Endothelial cell of umbilical vein (primary cell): Measurements from ENCODE around the gene SERGEF. TPM values are rescaled to one million over a fixed set of nuclear protein-coding genes. Genes with fewer than 3 reads are reported as not detected.

ENCODE experiments used
- BruUV-seq: library from RNA; stranded (reverse); fragments of 400-500 nt; replicated peaks from 2 replicates; lab custom pipeline; 2021; lab: Mats Ljungman, UMichigan
- CTCF ChIA-PET: fragments of 300-600, 350-600 bp; sonication (Branson Sonifier 250); formaldehyde crosslinking; loops from one replicate; lab custom pipeline; 2021; ENCODE audit warnings: antibody characterized with exemption, inconsistent platforms; lab: Charles Lee
- POLR2A ChIA-PET: fragments of 300-600, 350-600 bp; sonication (Branson Sonifier 250); formaldehyde crosslinking; loops from one replicate; lab custom pipeline; 2021; ENCODE audit warnings: antibody characterized with exemption, inconsistent platforms; lab: Charles Lee
- DNase-seq: peaks from one replicate; pipeline ENCODE4 v3.0.0-alpha.2; 2011; ENCODE audit warnings: low read depth, low spot score
- FAIRE-seq: peaks from 2 replicates; lab custom pipeline; 2011; peaks lifted over from hg19 to GRCh38; lab: Jason Lieb, UNC
- H2AFZ ChIP-seq: 2 replicates; pipeline ENCODE4 v1.6.0; 2012; ENCODE audit warnings: low read depth, low read length, control low read depth, inconsistent platforms
- H3K27ac ChIP-seq: 2 replicates; pipeline ENCODE4 v1.5.1; 2011; ENCODE audit warnings: low read depth, mild to moderate bottlenecking, control low read depth, low read length, moderate library complexity; ENCODE audit not compliant: insufficient read depth
- H3K27me3 ChIP-seq, 2 experiments: 2 replicates each; pipeline versions ENCODE4 v1.6.0 to v1.6.1; 2011; ENCODE audit warnings: low read length in 2 of 2, mixed read lengths in 1 of 2; ENCODE audit not compliant: control insufficient read depth in 2 of 2, insufficient read depth in 2 of 2
- H3K36me3 ChIP-seq, 2 experiments: 2 replicates in 1 of 2; 3 replicates in 1 of 2; pipeline ENCODE4 v1.5.1; 2011; ENCODE audit warnings: low read length in 2 of 2, mild to moderate bottlenecking in 1 of 2, moderate library complexity in 1 of 2; ENCODE audit not compliant: control insufficient read depth in 2 of 2, insufficient read depth in 2 of 2; ENCODE audit errors: extremely low read depth in 1 of 2
- H3K4me1 ChIP-seq: 3 replicates; pipeline ENCODE4 v1.5.1; 2011; ENCODE audit warnings: mild to moderate bottlenecking, low read length; ENCODE audit not compliant: control insufficient read depth, insufficient read depth; ENCODE audit errors: extremely low read depth
- H3K4me2 ChIP-seq: 2 replicates; pipeline ENCODE4 v1.6.1; 2011; ENCODE audit warnings: low read length, control low read depth, mixed read lengths; ENCODE audit not compliant: insufficient read depth
- H3K4me3 ChIP-seq, 3 experiments: fragments of 200-600 bp in 1 of 3; sonication (generic), shearing (Covaris generic) in 1 of 3; replicated peaks in 1 of 3; 2 replicates each; pipeline ENCODE4 v1.5.1; 2011 to 2016; ENCODE audit warnings: control low read depth in 3 of 3, low read length in 3 of 3, mild to moderate bottlenecking in 2 of 3, inconsistent platforms in 1 of 3, low read depth in 1 of 3, moderate library complexity in 1 of 3; ENCODE audit not compliant: insufficient read depth in 1 of 3
- H3K79me2 ChIP-seq: 2 replicates; pipeline ENCODE4 v1.6.0; 2012; ENCODE audit warnings: low read length, inconsistent platforms; ENCODE audit not compliant: control insufficient read depth, insufficient read depth
- H3K9ac ChIP-seq: replicated peaks from 2 replicates; pipeline ENCODE3; 2011; ENCODE audit warnings: low read length, control low read depth; ENCODE audit not compliant: insufficient read depth; ENCODE audit errors: extremely low read depth
- H3K9me1 ChIP-seq: replicated peaks from 3 replicates; pipeline ENCODE4 v1.6.0; 2011; ENCODE audit warnings: mild to moderate bottlenecking, low read length; ENCODE audit not compliant: control insufficient read depth, insufficient read depth; ENCODE audit errors: extremely low read depth
- H3K9me3 ChIP-seq: replicated peaks from 2 replicates; pipeline ENCODE4 v1.5.1; 2012; ENCODE audit warnings: low read length, inconsistent platforms; ENCODE audit not compliant: control insufficient read depth, insufficient read depth
- H4K20me1 ChIP-seq: replicated peaks from 2 replicates; pipeline ENCODE3; 2011; ENCODE audit warnings: mild to moderate bottlenecking, low read length; ENCODE audit not compliant: control insufficient read depth, insufficient read depth; ENCODE audit errors: extremely low read depth
- CTCF ChIP-seq, 2 donors: IDR thresholded peaks; 1 replicate in 1 of 2; 2 replicates in 1 of 2; pipeline ENCODE4 v1.5.1; 2011; ENCODE audit warnings: low read length in 2 of 2, mild to moderate bottlenecking in 2 of 2, moderate library complexity in 2 of 2, control low read depth in 1 of 2, inconsistent platforms in 1 of 2, low read depth in 1 of 2; ENCODE audit not compliant: insufficient read depth in 1 of 2; ENCODE audit errors: extremely low read depth in 1 of 2
- GATA2 ChIP-seq: IDR thresholded peaks from 2 replicates; pipeline ENCODE4 v1.7.0; 2011; ENCODE audit warnings: low read depth, mild to moderate bottlenecking, moderate library complexity, mixed read lengths, low read length; ENCODE audit not compliant: insufficient read length, insufficient read depth
- MAX ChIP-seq: IDR thresholded peaks from 2 replicates; pipeline ENCODE4 v1.6.1; 2011; ENCODE audit not compliant: insufficient read depth, insufficient read length
- POLR2A ChIP-seq: IDR thresholded peaks from 2 replicates; pipeline ENCODE4 v1.6.1; 2012; ENCODE audit warnings: low read depth, mild to moderate bottlenecking, control low read depth, low read length
- POLR2AphosphoS5 ChIP-seq: IDR thresholded peaks from 2 replicates; pipeline ENCODE4 v1.6.1; 2012; ENCODE audit warnings: low read depth, mild to moderate bottlenecking, control low read depth, low read length, moderate library complexity; ENCODE audit not compliant: insufficient read depth
- dilution Hi-C: fragments of 300-500 bp; cut with MboI; formaldehyde crosslinking; loops from one replicate; pipeline ENCODE4 v1.15.0; 2019; ENCODE audit warnings: low sequenced_read_pairs; ENCODE audit not compliant: extremely low pct_ligation_motif_present
- intact Hi-C: fragments of 100-400 bp; cut with micrococcal nuclease; formaldehyde crosslinking; loops from one replicate; pipeline ENCODE4 v1.10.0; 2022
- polyA plus RNA-seq, 4 experiments: library from polyadenylated mRNA; depleted of rRNA in 3 of 4; stranded (reverse) in 3 of 4; unstranded in 1 of 4; fragments of >200 nt; gene quantifications; 2 replicates each; pipeline versions ENCODE4 v1.2.1 to v1.2.3, GENCODE V29; 2011 to 2012; ENCODE audit warnings: missing spikeins in 1 of 4
- total RNA-seq: library from RNA; stranded (reverse); gene quantifications from 2 replicates; pipeline ENCODE4 v1.2.3, GENCODE V29; 2021

Gene SERGEF
- total and polyA plus RNA-seq, 2 donors (not counting 3 experiments of a cell fraction or from before 2014, with no cell fraction given): 8.7 to 16.7 TPM

DNA sequence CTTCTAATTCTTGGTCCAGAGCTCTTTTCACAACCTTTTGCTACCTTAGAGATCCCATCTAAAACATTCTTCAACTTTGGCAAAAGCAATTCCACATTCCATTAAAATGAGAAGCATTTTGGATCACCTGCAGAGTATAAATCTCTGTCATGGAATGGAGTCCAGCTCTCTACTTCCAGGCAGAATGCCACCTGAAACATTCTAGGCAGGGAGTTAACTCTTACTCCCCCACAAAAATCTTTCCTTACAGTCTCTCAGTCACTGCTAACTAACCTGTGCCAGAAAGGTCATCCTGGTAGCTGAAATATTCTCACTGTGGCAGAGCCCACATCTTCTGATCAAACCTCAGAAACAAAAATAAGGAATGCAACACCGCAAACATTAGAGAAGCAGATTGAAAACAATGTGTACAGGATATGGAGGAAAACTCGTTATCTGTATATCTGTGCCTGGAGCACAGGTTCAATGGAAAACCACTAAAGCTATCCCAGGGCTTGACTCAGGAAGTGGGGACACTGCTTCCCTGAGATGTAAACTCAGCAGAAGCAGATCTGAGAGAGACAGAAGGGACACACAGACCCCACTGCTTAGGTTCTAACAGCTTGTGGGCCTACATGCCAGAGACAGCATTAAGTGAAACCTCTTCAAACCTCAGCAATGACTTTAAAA, 199.3 kb downstream of the SERGEF start:
- Histone ChIP-seq H3K36me3 (no peaks in the 10 kb centered on the region), H3K9me3 (no peaks in the 10 kb centered on the region), H3K4me1 (no peaks in the 10 kb centered on the region), H3K9me1 (no peaks in the 10 kb centered on the region), H2AFZ (no peak overlapping the region), H3K4me2 (no peak overlapping the region), H3K9ac (no peak overlapping the region), H4K20me1 (no peaks in the 10 kb centered on the region), H3K79me2 (no peaks in the 10 kb centered on the region), H3K27me3 (no peaks in the 10 kb centered on the region), H3K4me3 (no peak overlapping the region), H3K27ac (no peak overlapping the region)
- no peak for FAIRE-seq
- CTCF ChIA-PET: interaction anchor here (0.7 kb wide), 1 partner anchor 38 kb away, joined by 3 read pairs; no protein-coding TSS in a partner anchor
- no TSS peak for BruUV-seq
- intact Hi-C loops (no loop called here), dilution Hi-C loops (no loop called here)
- peak; percentile 14 for DNase-seq
- TF ChIP-seq CTCF (IDR thresholded peaks at IDR 0.05; ENCODE audit: extremely low read depth in 1 of 2, insufficient read depth in 1 of 2, low read depth in 1 of 2, low read length in 2 of 2) (no peak), POLR2AphosphoS5 (no peak), MAX (no peak), POLR2A (no peak), GATA2 (no peak)
- POLR2A ChIA-PET: no interaction called here
